ENCODE results near the gene HK3.
A peak's percentile ranks its signal among the peaks of the same experiment; 100 is the strongest.

HK3 gene

GRCh38 chr5:176846335-176847140 is 52.6 kb downstream of the HK3 start:
- CTCF ChIA-PET, result no interaction called here
- DNase-seq (ENCODE audit: extremely low spot score), result no peak
- POLR2A ChIA-PET, result no interaction called here
- TF ChIP-seq SP1 (IDR thresholded peaks at IDR 0.05), result no peak
- TF ChIP-seq HDGF (IDR thresholded peaks at IDR 0.05; ENCODE audit: borderline replicate concordance), result no peak
- no peak for TF ChIP-seq CTBP1 (IDR thresholded peaks at IDR 0.05; ENCODE audit: borderline replicate concordance)
- no peak for TF ChIP-seq TARDBP (IDR thresholded peaks at IDR 0.05)
- no peak for TF ChIP-seq FOXK2 (IDR thresholded peaks at IDR 0.05)
- no peak for TF ChIP-seq FOXA1 (IDR thresholded peaks at IDR 0.05)
- TF ChIP-seq ZNF384 (IDR thresholded peaks at IDR 0.05), result no peak
- no peak for TF ChIP-seq L3MBTL2 (conservative IDR thresholded peaks at IDR 0.05)
- TF ChIP-seq FOXM1 (IDR thresholded peaks at IDR 0.05; ENCODE audit: borderline replicate concordance), result no peak
- TF ChIP-seq LEF1 (IDR thresholded peaks at IDR 0.05; ENCODE audit: borderline replicate concordance), result no peak
- TF ChIP-seq ARNT (IDR thresholded peaks at IDR 0.05), result no peak
- TF ChIP-seq PKNOX1 (IDR thresholded peaks at IDR 0.05), result no peak
- no peak for TF ChIP-seq ELF4 (IDR thresholded peaks at IDR 0.05)
- TF ChIP-seq SUZ12 (IDR thresholded peaks at IDR 0.05), result no peak
- no peak for TF ChIP-seq NFRKB (IDR thresholded peaks at IDR 0.05)
- no peak for TF ChIP-seq BHLHE40 (IDR thresholded peaks at IDR 0.05; ENCODE audit: borderline replicate concordance)

- CTCF ChIA-PET, result no interaction called here
- TF ChIP-seq LEF1 (IDR thresholded peaks at IDR 0.05; ENCODE audit: borderline replicate concordance) (no peak), SUZ12 (IDR thresholded peaks at IDR 0.05) (no peak), FOXA1 (IDR thresholded peaks at IDR 0.05) (no peak), NFRKB (IDR thresholded peaks at IDR 0.05) (no peak), ZNF384 (IDR thresholded peaks at IDR 0.05) (no peak), HDGF (IDR thresholded peaks at IDR 0.05; ENCODE audit: borderline replicate concordance) (no peak), BHLHE40 (IDR thresholded peaks at IDR 0.05; ENCODE audit: borderline replicate concordance) (no peak)
- POLR2A ChIA-PET, result no interaction called here
- no peak for DNase-seq (ENCODE audit: extremely low spot score)
Observed at GRCh38 chr5:176845392-176845713, 53.8 kb downstream of the HK3 start.

- ChIA-PET POLR2A (no interaction called here), CTCF (no interaction called here)
- TF ChIP-seq SP1 (IDR thresholded peaks at IDR 0.05), result no peak
- TF ChIP-seq FOXA1 (IDR thresholded peaks at IDR 0.05), result no peak
- TF ChIP-seq TARDBP (IDR thresholded peaks at IDR 0.05), result no peak
- no peak for TF ChIP-seq L3MBTL2 (conservative IDR thresholded peaks at IDR 0.05)
- no peak for TF ChIP-seq SUZ12 (IDR thresholded peaks at IDR 0.05)
- no peak for TF ChIP-seq BHLHE40 (IDR thresholded peaks at IDR 0.05; ENCODE audit: borderline replicate concordance)
- DNase-seq (ENCODE audit: extremely low spot score), result no peak
Observed at GRCh38 chr5:176844706-176845391, 54.3 kb downstream of the HK3 start.

- no peak for DNase-seq (ENCODE audit: extremely low spot score)
- CTCF ChIA-PET, result no interaction called here
- TF ChIP-seq LEF1 (IDR thresholded peaks at IDR 0.05; ENCODE audit: borderline replicate concordance) (no peak), CTBP1 (IDR thresholded peaks at IDR 0.05; ENCODE audit: borderline replicate concordance) (no peak), BHLHE40 (IDR thresholded peaks at IDR 0.05; ENCODE audit: borderline replicate concordance) (no peak), FOXA1 (IDR thresholded peaks at IDR 0.05) (no peak), HDGF (IDR thresholded peaks at IDR 0.05; ENCODE audit: borderline replicate concordance) (no peak), TARDBP (IDR thresholded peaks at IDR 0.05) (no peak), FOXK2 (IDR thresholded peaks at IDR 0.05) (no peak), PKNOX1 (IDR thresholded peaks at IDR 0.05) (no peak), SUZ12 (IDR thresholded peaks at IDR 0.05) (no peak), SP1 (IDR thresholded peaks at IDR 0.05) (no peak), ZNF384 (IDR thresholded peaks at IDR 0.05) (no peak), FOXM1 (IDR thresholded peaks at IDR 0.05; ENCODE audit: borderline replicate concordance) (no peak), NFRKB (IDR thresholded peaks at IDR 0.05) (no peak)
- POLR2A ChIA-PET, result no interaction called here
Observed at GRCh38 chr5:176844281-176844680, 54.9 kb downstream of the HK3 start.

GRCh38 chr5:176843673-176844072 is 55.5 kb downstream of the HK3 start:
- POLR2A ChIA-PET, result no interaction called here
- no peak for DNase-seq (ENCODE audit: extremely low spot score)
- CTCF ChIA-PET, result no interaction called here
- TF ChIP-seq ARNT (IDR thresholded peaks at IDR 0.05) (no peak), ELF4 (IDR thresholded peaks at IDR 0.05) (no peak), FOXK2 (IDR thresholded peaks at IDR 0.05) (no peak), SP1 (IDR thresholded peaks at IDR 0.05) (no peak), FOXM1 (IDR thresholded peaks at IDR 0.05; ENCODE audit: borderline replicate concordance) (no peak), HDGF (IDR thresholded peaks at IDR 0.05; ENCODE audit: borderline replicate concordance) (no peak), BHLHE40 (IDR thresholded peaks at IDR 0.05; ENCODE audit: borderline replicate concordance) (no peak), LEF1 (IDR thresholded peaks at IDR 0.05; ENCODE audit: borderline replicate concordance) (no peak), TARDBP (IDR thresholded peaks at IDR 0.05) (no peak), ZNF384 (IDR thresholded peaks at IDR 0.05) (no peak)

- ChIA-PET CTCF (no interaction called here), POLR2A (no interaction called here)
- peak; percentile 88 for DNase-seq (ENCODE audit: extremely low spot score)
- TF ChIP-seq ARNT (IDR thresholded peaks at IDR 0.05), result peak; percentile 80
- 0 out of 2 replicates have a peak, but pooled peaks have one; percentile 44 for TF ChIP-seq CTBP1 (IDR thresholded peaks at IDR 0.05; ENCODE audit: borderline replicate concordance)
- no peak for TF ChIP-seq L3MBTL2 (conservative IDR thresholded peaks at IDR 0.05)
Observed at GRCh38 chr5:176837707-176838115, 61.4 kb downstream of the HK3 start.

Data from HEK293T (cell line).